Measurements from ENCODE around the gene PIK3R6. TPM values are rescaled to one million over a fixed set of nuclear protein-coding genes. Genes with fewer than 3 reads are reported as not detected.

The PIK3R6 gene
- total RNA-seq, 2 donors from 2014 or later = 2.1 to 2.5 TPM

GRCh38 chr17:8875436-8875835 is 8.0 kb upstream of the PIK3R6 start:
- Mint-ChIP-seq H3K4me3 (no peak overlapping the region), H3K36me3 (ENCODE audit: low read depth) (peaks cover 2% of the 10 kb centered on the region), H3K9me3 (no peaks in the 10 kb centered on the region), H3K4me1 (peaks cover 52% of the 10 kb centered on the region), H3K27ac (peak overlapping the region; percentile 96), H3K27me3 (ENCODE audit: insufficient read depth) (no peaks in the 10 kb centered on the region)
- H3K36me3 ChIP-seq (ENCODE audit: control insufficient read depth, insufficient read depth, low read length) = peaks cover 6% of the 10 kb centered on the region
- H3K4me1 ChIP-seq (ENCODE audit: control insufficient read depth, insufficient read depth, low read length) = peaks cover 28% of the 10 kb centered on the region
- peak overlapping the region; percentile 26 for H3K9ac ChIP-seq (ENCODE audit: extremely low read depth, low read length, poor library complexity, severe bottlenecking)
- TF ChIP-seq CTCF (conservative IDR thresholded peaks at IDR 0.05) = no peak
- no peaks in the 10 kb centered on the region for H3K27me3 ChIP-seq (ENCODE audit: control insufficient read depth, insufficient read depth, low read length, poor library complexity, severe bottlenecking)
- DNase-seq = peak; percentile 62
- H3K9me3 ChIP-seq (ENCODE audit: control insufficient read depth, low read length) = no peaks in the 10 kb centered on the region
- WGBS, 2 experiments (ENCODE audit: insufficient coverage in 1 of 2, insufficient read length in 1 of 2) = 84 to 95% methylated on average over 12 of the region's 12 CpGs
- no peak overlapping the region for H3K27ac ChIP-seq (ENCODE audit: low read depth, low read length)
- no peak overlapping the region for H3K4me3 ChIP-seq (ENCODE audit: low read length)

GRCh38 chr17:8873801-8874715 is 6.6 kb upstream of the PIK3R6 start:
- Histone ChIP-seq H3K27me3 (ENCODE audit: control insufficient read depth, insufficient read depth, low read length, poor library complexity, severe bottlenecking) (no peaks in the 10 kb centered on the region), H3K4me1 (ENCODE audit: control insufficient read depth, insufficient read depth, low read length) (peaks cover 22% of the 10 kb centered on the region), H3K27ac (ENCODE audit: low read depth, low read length) (peak overlapping the region; percentile 52), H3K4me3 (ENCODE audit: low read length) (no peak overlapping the region), H3K36me3 (ENCODE audit: control insufficient read depth, insufficient read depth, low read length) (no peaks in the 10 kb centered on the region), H3K9ac (ENCODE audit: extremely low read depth, low read length, poor library complexity, severe bottlenecking) (peak overlapping the region; percentile 91), H3K9me3 (ENCODE audit: control insufficient read depth, low read length) (no peaks in the 10 kb centered on the region)
- peaks cover 49% of the 10 kb centered on the region for H3K4me1 Mint-ChIP-seq
- DNase-seq = peak; percentile 89
- peak; percentile 62 for TF ChIP-seq CTCF (conservative IDR thresholded peaks at IDR 0.05)
- H3K27me3 Mint-ChIP-seq (ENCODE audit: insufficient read depth) = no peaks in the 10 kb centered on the region
- peak overlapping the region; percentile 21 for H3K4me3 Mint-ChIP-seq
- peaks cover 2% of the 10 kb centered on the region for H3K36me3 Mint-ChIP-seq (ENCODE audit: low read depth)
- peak overlapping the region; percentile 96 for H3K27ac Mint-ChIP-seq
- H3K9me3 Mint-ChIP-seq = no peaks in the 10 kb centered on the region
- WGBS, 2 experiments (ENCODE audit: insufficient coverage in 1 of 2, insufficient read length in 1 of 2) = 69 to 72% methylated on average over 11 to 19 of the region's 19 CpGs

GRCh38 chr17:8872705-8873435 is 5.4 kb upstream of the PIK3R6 start:
- Mint-ChIP-seq H3K4me1 (peaks cover 45% of the 10 kb centered on the region), H3K4me3 (no peak overlapping the region), H3K9me3 (no peaks in the 10 kb centered on the region), H3K36me3 (ENCODE audit: low read depth) (peaks cover 2% of the 10 kb centered on the region), H3K27ac (peak overlapping the region; percentile 96), H3K27me3 (ENCODE audit: insufficient read depth) (no peaks in the 10 kb centered on the region)
- H3K4me3 ChIP-seq (ENCODE audit: low read length) = no peak overlapping the region
- DNase-seq = no peak
- no peaks in the 10 kb centered on the region for H3K36me3 ChIP-seq (ENCODE audit: control insufficient read depth, insufficient read depth, low read length)
- peaks cover 19% of the 10 kb centered on the region for H3K4me1 ChIP-seq (ENCODE audit: control insufficient read depth, insufficient read depth, low read length)
- H3K27me3 ChIP-seq (ENCODE audit: control insufficient read depth, insufficient read depth, low read length, poor library complexity, severe bottlenecking) = no peaks in the 10 kb centered on the region
- peak overlapping the region; percentile 91 for H3K9ac ChIP-seq (ENCODE audit: extremely low read depth, low read length, poor library complexity, severe bottlenecking)
- no peak overlapping the region for H3K27ac ChIP-seq (ENCODE audit: low read depth, low read length)
- no peak for TF ChIP-seq CTCF (conservative IDR thresholded peaks at IDR 0.05)
- WGBS, 2 experiments (ENCODE audit: insufficient coverage in 1 of 2, insufficient read length in 1 of 2) = 80 to 92% methylated on average over 12 to 16 of the region's 17 CpGs
- H3K9me3 ChIP-seq (ENCODE audit: control insufficient read depth, low read length) = no peaks in the 10 kb centered on the region
